ENCODE measurements around the gene MAML1.

Gene MAML1

GRCh38 chr5:179795863-179796833 lies 63.5 kb downstream of the MAML1 start:
- TF ChIP-seq, protein P1, sequence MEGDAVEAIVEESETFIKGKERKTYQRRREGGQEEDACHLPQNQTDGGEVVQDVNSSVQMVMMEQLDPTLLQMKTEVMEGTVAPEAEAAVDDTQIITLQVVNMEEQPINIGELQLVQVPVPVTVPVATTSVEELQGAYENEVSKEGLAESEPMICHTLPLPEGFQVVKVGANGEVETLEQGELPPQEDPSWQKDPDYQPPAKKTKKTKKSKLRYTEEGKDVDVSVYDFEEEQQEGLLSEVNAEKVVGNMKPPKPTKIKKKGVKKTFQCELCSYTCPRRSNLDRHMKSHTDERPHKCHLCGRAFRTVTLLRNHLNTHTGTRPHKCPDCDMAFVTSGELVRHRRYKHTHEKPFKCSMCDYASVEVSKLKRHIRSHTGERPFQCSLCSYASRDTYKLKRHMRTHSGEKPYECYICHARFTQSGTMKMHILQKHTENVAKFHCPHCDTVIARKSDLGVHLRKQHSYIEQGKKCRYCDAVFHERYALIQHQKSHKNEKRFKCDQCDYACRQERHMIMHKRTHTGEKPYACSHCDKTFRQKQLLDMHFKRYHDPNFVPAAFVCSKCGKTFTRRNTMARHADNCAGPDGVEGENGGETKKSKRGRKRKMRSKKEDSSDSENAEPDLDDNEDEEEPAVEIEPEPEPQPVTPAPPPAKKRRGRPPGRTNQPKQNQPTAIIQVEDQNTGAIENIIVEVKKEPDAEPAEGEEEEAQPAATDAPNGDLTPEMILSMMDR (IDR thresholded peaks at IDR 0.05; ENCODE audit: low read depth, low read length), result peak; percentile 27
- peak overlapping the region; percentile 46 to 50 for H3K4me3 ChIP-seq (replicated peaks in 1 of 2; ENCODE audit: low read depth in 2 of 2, low read length in 2 of 2)
- peak; percentile 77 to 85 for DNase-seq (ENCODE audit: low read depth in 2 of 2)

- peak in 1 of 2 donors; percentile 5 for DNase-seq (ENCODE audit: low read depth in 2 of 2)
- H3K4me3 ChIP-seq (replicated peaks in 1 of 2; ENCODE audit: low read depth in 2 of 2, low read length in 2 of 2), result no peak overlapping the region
- TF ChIP-seq, protein P1 (IDR thresholded peaks at IDR 0.05; ENCODE audit: low read depth, low read length), result no peak
Measured at GRCh38 chr5:179796877-179797608, 64.4 kb downstream of the MAML1 start.

- no peak overlapping the region for H3K4me3 ChIP-seq (replicated peaks in 1 of 2; ENCODE audit: low read depth in 2 of 2, low read length in 2 of 2)
- DNase-seq (ENCODE audit: low read depth in 2 of 2), result no peak
- TF ChIP-seq, protein P1 (IDR thresholded peaks at IDR 0.05; ENCODE audit: low read depth, low read length), result no peak
Measured at GRCh38 chr5:179797741-179798140, 65.1 kb downstream of the MAML1 start.

GRCh38 chr5:179798144-179798770 lies 65.6 kb downstream of the MAML1 start:
- DNase-seq (ENCODE audit: low read depth in 2 of 2), result no peak
- H3K4me3 ChIP-seq (replicated peaks in 1 of 2; ENCODE audit: low read depth in 2 of 2, low read length in 2 of 2), result no peak overlapping the region
- TF ChIP-seq, protein P1 (IDR thresholded peaks at IDR 0.05; ENCODE audit: low read depth, low read length), result no peak

- DNase-seq (ENCODE audit: low read depth in 2 of 2), result no peak
- TF ChIP-seq, protein P1 (IDR thresholded peaks at IDR 0.05; ENCODE audit: low read depth, low read length), result no peak
- no peak overlapping the region for H3K4me3 ChIP-seq (replicated peaks in 1 of 2; ENCODE audit: low read depth in 2 of 2, low read length in 2 of 2)
Measured at GRCh38 chr5:179798771-179799643, 66.4 kb downstream of the MAML1 start.

DNA sequence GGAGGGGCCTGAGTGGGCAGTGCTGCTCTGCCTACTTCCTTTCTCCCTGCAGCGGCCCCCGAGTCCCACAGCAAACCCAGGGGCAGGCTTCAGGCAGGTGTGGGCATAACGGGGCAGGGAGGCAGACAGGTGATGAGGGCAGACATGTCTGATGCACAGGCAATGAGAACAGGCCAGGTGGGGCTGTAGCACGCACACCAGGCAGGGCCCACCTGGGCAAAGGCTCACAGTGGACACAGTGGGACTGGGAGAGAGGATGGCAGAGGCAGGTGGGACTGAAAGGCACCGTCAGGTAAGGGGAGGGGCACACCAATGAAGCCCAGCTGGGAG lies 67.0 kb downstream of the MAML1 start:
- DNase-seq (ENCODE audit: low read depth in 2 of 2), result no peak
- H3K4me3 ChIP-seq (replicated peaks in 1 of 2; ENCODE audit: low read depth in 2 of 2, low read length in 2 of 2), result no peak overlapping the region
- TF ChIP-seq, protein P1 (IDR thresholded peaks at IDR 0.05; ENCODE audit: low read depth, low read length), result no peak

Data from cardiac fibroblast (primary cell).